NCI-H226 (cell line): ENCODE data around the gene AR.
"Not testable (repeated sequence)": the region's sequence is repeated elsewhere in the genome, so short reads cannot be mapped to it uniquely, and the experiment has no call there.

Source experiments
- DNase-seq: peaks from one replicate; pipeline ENCODE4 v3.0.0-alpha.2; 2015

The AR gene

GRCh38 chrX:67637293-67637692 is 93.5 kb downstream of the AR start:
- not testable (repeated sequence) for DNase-seq

DNA sequence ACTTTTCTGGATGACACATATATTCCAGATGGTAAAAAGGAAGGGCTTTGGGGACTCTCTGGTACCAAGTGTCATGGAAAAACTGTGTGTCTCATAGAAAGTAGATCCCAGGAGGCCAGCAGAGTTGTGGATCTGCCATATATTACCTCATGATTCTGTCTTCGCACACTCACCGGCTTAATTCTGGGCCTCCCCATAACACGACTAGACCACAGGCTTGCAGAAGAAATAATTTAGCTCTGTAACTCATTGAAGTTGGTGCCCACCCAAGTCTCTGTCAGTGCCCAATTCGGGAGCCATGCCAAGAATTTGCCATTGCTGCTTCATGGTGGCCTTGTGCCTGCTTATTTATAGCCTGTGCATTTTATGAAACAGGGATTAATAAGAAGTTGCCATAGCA is 104.5 kb downstream of the AR start:
- no peak for DNase-seq

GRCh38 chrX:67651437-67652142 is 107.8 kb downstream of the AR start:
- DNase-seq, result no peak

- no peak for DNase-seq
These were observed 108.7 kb downstream of the AR start for GRCh38 chrX:67652543-67652942.

- no peak for DNase-seq
These were observed 110.5 kb downstream of the AR start for GRCh38 chrX:67654301-67654700.

GRCh38 chrX:67665583-67665982 is 121.8 kb downstream of the AR start:
- DNase-seq, result no peak

- not testable (repeated sequence) for DNase-seq
These were observed 126.9 kb downstream of the AR start for GRCh38 chrX:67670717-67671116.

- DNase-seq, result no peak
These were observed 130.0 kb downstream of the AR start for GRCh38 chrX:67673741-67674274.

GRCh38 chrX:67674741-67675140 is 130.9 kb downstream of the AR start:
- DNase-seq, result no peak

GRCh38 chrX:67684136-67684535 is 140.3 kb downstream of the AR start:
- no peak for DNase-seq

DNA sequence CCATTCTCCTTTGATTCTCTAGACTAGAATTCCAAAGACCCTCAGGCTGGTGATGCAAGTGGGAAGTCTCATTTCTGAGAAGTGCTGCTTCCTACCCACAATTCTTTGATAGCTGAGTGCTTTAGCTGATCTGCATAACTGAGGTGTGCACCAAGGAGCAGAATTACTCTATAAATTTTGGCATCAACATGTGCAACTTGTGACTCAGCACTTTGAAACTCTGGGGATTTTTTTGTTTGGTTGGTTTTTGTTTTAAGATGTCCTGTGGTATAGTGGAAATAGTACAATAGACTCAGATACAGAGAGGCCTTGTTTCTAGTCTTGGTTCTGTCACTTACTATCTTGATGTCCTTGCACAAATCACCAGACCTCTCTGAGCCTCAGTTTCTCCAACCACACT is 148.4 kb downstream of the AR start:
- DNase-seq, result no peak

GRCh38 chrX:67693928-67694327 is 150.1 kb downstream of the AR start:
- DNase-seq, result no peak

DNA sequence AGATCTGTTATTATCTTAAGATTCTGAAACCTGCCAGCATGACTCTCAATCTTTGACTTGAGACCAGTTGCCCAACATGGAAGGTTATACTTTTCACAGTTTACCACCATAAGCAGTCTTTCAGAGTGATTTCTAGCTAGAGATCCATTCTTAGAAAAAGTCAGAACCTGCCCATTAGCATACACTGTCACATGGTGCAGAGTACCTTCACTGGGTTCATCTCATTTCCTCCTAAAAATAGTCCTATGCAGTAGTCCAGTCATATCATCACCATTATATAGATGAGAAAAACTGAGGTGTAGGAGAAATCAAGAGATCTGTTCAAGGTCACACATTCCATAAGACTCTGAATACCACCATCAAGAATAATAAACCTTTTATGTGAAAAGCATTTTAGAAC is 153.6 kb downstream of the AR start:
- DNase-seq, result no peak

DNA sequence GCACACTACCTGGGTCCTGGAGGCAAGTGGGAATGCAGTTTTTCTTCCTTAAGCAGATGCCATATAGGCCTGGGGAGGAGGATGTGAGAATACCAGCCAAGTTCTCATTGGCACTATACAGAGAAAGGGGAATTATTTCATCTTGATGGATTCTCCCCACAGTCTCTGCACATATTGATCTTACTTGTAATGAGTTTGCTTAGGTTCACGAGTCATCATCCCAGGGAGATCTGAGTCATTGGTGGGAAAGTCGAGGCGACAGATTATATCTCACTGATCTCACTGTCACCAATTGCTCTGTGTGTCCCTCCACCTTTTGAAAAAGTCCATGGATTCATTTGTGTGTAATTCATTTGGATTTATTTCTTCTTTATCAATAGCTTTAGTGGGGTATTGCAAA is 156.8 kb downstream of the AR start:
- DNase-seq, result no peak

GRCh38 chrX:67714004-67714403 is 170.2 kb downstream of the AR start:
- no peak for DNase-seq

DNA sequence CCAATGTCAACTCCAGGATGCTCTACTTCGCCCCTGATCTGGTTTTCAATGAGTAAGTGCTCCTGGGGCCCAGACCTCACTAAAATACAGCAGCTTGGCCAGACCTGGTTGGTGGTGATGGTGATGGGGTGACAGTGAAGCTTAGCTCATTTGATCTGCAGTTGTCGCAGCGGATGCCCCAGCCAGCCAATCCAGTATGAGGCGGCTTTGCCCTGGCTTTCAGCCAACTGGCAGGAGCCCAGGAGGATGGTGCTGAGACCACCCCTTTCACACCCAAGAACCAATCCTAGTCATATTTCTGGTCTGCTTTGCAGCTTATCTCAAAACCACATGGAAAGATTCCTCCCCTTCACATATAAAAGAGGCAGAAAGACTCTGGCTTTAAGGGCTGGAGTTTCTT is 173.8 kb downstream of the AR start:
- no peak for DNase-seq

DNA sequence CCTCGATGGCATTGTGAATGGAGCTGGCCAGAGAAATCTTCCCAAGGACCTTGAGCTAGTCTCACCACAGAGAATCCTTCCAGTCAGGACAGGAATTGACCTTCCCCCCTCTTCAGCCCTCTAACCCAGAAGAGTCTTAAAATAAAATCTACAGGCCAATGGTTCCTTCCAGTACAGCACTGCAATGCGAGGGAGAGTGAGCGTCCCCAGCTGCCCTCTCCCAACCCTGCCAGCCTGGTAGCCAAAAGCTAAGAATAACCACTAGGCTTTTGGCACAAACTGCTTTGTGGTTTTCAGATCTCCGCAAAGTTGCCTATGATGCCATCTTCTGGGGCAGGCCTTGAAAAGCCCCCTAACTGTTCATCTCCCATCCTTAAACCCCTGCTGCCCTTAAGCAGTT is 175.1 kb downstream of the AR start:
- DNase-seq, result no peak

DNA sequence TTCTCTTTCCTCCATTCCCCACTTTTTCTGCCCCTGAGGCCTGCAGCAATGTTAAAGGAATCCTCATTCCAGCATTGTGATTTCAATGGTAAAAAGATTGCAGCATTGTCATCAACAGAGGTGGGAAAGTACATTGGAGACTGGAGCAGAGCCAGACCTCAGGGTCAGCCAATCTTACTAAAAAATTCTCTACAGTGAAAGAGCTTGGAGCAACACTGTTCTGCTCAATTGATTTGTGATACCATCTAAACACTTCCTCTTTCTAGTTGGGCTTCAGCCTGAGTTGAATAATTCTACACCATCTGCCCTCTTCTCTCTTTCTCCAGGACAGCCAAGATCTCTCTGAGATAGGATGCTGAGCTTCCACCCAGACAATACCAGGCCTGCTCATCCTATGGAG is 176.5 kb downstream of the AR start:
- DNase-seq, result no peak

DNA sequence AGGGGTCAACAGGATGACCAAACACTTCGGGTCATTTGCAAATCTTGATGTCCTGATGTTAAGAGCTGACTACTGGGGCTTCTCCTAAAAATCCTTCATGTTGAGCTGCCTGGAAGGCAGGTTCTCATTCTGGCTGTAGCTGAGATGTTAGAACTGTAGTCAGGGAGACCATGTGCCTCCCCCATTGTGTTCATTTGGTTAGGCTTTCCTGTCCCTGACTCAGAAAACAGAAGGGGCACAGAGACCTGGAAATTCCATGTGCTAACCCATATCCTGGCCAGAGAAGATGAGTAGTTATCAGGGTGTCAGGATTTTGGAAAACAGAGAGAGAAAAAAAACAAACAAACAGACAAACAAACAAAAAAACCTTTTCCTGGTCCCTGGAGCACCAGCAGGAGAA is 177.5 kb downstream of the AR start:
- DNase-seq, result no peak

DNA sequence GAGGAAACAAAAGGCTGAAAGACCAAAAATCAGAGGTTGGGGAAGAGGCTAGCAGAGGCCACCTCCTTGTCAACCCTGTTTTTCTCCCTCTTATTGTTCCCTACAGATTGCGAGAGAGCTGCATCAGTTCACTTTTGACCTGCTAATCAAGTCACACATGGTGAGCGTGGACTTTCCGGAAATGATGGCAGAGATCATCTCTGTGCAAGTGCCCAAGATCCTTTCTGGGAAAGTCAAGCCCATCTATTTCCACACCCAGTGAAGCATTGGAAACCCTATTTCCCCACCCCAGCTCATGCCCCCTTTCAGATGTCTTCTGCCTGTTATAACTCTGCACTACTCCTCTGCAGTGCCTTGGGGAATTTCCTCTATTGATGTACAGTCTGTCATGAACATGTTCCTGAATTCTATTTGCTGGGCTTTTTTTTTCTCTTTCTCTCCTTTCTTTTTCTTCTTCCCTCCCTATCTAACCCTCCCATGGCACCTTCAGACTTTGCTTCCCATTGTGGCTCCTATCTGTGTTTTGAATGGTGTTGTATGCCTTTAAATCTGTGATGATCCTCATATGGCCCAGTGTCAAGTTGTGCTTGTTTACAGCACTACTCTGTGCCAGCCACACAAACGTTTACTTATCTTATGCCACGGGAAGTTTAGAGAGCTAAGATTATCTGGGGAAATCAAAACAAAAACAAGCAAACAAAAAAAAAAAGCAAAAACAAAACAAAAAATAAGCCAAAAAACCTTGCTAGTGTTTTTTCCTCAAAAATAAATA is 179.9 kb downstream of the AR start:
- no peak for DNase-seq

DNA sequence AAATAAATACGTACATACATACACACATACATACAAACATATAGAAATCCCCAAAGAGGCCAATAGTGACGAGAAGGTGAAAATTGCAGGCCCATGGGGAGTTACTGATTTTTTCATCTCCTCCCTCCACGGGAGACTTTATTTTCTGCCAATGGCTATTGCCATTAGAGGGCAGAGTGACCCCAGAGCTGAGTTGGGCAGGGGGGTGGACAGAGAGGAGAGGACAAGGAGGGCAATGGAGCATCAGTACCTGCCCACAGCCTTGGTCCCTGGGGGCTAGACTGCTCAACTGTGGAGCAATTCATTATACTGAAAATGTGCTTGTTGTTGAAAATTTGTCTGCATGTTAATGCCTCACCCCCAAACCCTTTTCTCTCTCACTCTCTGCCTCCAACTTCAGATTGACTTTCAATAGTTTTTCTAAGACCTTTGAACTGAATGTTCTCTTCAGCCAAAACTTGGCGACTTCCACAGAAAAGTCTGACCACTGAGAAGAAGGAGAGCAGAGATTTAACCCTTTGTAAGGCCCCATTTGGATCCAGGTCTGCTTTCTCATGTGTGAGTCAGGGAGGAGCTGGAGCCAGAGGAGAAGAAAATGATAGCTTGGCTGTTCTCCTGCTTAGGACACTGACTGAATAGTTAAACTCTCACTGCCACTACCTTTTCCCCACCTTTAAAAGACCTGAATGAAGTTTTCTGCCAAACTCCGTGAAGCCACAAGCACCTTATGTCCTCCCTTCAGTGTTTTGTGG is 180.7 kb downstream of the AR start:
- DNase-seq, result no peak

GRCh38 chrX:67725471-67725870 is 181.7 kb downstream of the AR start:
- no peak for DNase-seq

GRCh38 chrX:67726018-67726417 is 182.2 kb downstream of the AR start:
- no peak for DNase-seq

DNA sequence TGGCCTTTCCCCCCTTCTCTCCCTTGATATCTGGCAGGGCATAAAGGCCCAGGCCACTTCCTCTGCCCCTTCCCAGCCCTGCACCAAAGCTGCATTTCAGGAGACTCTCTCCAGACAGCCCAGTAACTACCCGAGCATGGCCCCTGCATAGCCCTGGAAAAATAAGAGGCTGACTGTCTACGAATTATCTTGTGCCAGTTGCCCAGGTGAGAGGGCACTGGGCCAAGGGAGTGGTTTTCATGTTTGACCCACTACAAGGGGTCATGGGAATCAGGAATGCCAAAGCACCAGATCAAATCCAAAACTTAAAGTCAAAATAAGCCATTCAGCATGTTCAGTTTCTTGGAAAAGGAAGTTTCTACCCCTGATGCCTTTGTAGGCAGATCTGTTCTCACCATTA is 183.8 kb downstream of the AR start:
- no peak for DNase-seq
